Subcutaneous abdominal adipose tissue (tissue), 5 donors: ENCODE data around the gene FLOT2.
"Not testable (repeated sequence)": the region's sequence is repeated elsewhere in the genome, so short reads cannot be mapped to it uniquely, and the experiment has no call there.

Experiments
- H3K27ac ChIP-seq: one replicate; pipeline ENCODE4 v1.7.0; 2013; ENCODE audit warnings: low read depth, mild to moderate bottlenecking, inconsistent platforms, low read length, moderate library complexity
- H3K27me3 ChIP-seq, 5 donors: one replicate each; pipeline ENCODE4 v1.7.0; 2013; ENCODE audit warnings: low read length in 5 of 5, inconsistent platforms in 1 of 5; ENCODE audit not compliant: control insufficient read depth in 5 of 5, insufficient read depth in 4 of 5
- H3K36me3 ChIP-seq, 5 donors: one replicate each; pipeline ENCODE4 v1.7.0; 2013; ENCODE audit warnings: low read length in 5 of 5; ENCODE audit not compliant: control insufficient read depth in 5 of 5, insufficient read depth in 5 of 5
- H3K4me1 ChIP-seq, 5 donors: one replicate each; pipeline ENCODE4 v1.7.0; 2013; ENCODE audit warnings: low read length in 5 of 5, mild to moderate bottlenecking in 3 of 5, moderate library complexity in 1 of 5; ENCODE audit not compliant: control insufficient read depth in 5 of 5, insufficient read depth in 5 of 5
- H3K4me3 ChIP-seq, 5 donors: one replicate each; pipeline ENCODE4 v1.7.0; 2013; ENCODE audit warnings: low read length in 5 of 5, low read depth in 1 of 5
- H3K9ac ChIP-seq, 5 donors: one replicate each; pipeline ENCODE4 v1.7.0; 2013; ENCODE audit warnings: low read length in 5 of 5, mild to moderate bottlenecking in 4 of 5, moderate library complexity in 3 of 5
- H3K9me3 ChIP-seq, 5 donors: one replicate each; pipeline ENCODE4 v1.7.0; 2013; ENCODE audit warnings: low read length in 5 of 5; ENCODE audit not compliant: control insufficient read depth in 5 of 5
- donor health status: healthy.
- donor health status: healthy.
- donor health status: healthy.
- donor health status: healthy.
- donor health status: healthy.

Gene FLOT2

DNA sequence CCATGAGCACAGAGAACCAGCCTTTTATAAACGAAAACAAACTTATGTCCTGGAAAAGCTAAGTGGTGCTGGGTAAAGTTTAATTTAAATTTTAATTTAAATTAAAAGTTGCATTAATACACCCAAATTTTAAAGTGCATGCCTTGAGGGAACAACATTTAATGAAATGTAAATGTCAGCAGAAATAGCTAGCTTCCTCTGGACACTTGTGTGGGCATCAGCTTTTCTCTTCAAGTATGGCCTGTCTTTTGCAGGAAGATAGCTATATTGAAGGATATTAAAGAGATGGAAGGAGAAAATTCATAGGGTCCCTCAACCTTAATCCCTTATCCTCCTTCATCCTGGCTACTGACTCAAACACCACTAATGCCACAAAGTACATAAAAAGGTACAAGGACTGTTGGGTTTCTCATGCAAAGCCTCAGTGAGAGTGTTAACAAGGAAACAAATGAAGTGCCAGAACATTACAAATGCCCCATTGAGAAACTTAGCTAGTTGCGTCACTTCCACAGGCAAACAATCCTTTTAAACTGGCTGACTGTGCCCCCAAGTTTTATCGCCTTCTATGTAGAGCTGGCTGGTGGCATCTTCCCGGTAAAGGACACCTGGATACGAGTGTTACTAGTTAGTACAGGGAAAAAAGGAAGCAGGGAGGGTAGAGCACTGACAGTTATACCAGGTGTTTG is 39.7 kb upstream of the FLOT2 start:
- Histone ChIP-seq H3K4me1 (peaks cover 4 to 54% (median 46%) of the 10 kb centered on the region in 5 donors), H3K27ac (peak overlapping the region; percentile 4), H3K27me3 (no peaks in the 10 kb centered on the region), H3K36me3 (peaks cover 0 to 3% (median 0%) of the 10 kb centered on the region in 5 donors), H3K9me3 (no peaks in the 10 kb centered on the region), H3K4me3 (no peak overlapping the region), H3K9ac (no peak overlapping the region)

DNA sequence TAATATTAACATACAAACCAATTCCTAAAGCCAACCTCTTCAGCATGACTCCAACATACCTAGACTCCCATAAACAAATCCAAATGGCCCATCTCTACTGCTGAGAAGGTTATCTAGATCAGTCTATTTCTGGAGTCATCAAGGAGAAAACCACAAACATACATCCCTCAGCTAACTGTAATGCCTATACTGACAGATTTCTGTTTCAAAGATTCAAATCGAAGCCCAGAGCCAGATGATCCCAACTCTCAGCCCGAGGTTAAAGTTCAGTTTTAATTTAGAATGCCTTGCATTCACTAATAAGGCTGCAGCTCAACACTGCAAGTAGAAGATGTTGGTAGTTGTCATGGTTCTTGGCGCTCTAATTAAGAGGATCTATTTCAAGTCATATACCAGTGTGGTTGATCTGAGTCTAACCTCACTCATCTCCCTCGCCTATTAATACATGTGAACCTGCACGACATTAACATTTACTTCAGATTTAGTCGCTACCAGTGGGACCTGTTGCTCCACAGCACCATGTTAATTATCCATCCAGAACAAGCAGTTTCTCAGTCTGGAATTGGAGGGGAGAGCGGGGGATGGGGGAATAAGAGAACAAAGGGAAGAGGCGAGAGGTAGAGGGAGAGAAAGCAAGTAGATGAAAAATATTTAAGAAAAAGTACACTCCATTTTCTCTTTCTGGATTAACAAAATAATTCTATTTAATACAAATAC is 38.4 kb upstream of the FLOT2 start:
- no peak overlapping the region for H3K4me3 ChIP-seq
- H3K27ac ChIP-seq, result no peak overlapping the region
- H3K9me3 ChIP-seq, result no peaks in the 10 kb centered on the region
- peaks cover 4 to 49% (median 43%) of the 10 kb centered on the region in 5 donors for H3K4me1 ChIP-seq
- H3K9ac ChIP-seq, result peak overlapping the region in 1 of 5 donors; percentile 44
- H3K27me3 ChIP-seq, result no peaks in the 10 kb centered on the region
- H3K36me3 ChIP-seq, result peaks cover 0 to 3% (median 0%) of the 10 kb centered on the region in 5 donors

DNA sequence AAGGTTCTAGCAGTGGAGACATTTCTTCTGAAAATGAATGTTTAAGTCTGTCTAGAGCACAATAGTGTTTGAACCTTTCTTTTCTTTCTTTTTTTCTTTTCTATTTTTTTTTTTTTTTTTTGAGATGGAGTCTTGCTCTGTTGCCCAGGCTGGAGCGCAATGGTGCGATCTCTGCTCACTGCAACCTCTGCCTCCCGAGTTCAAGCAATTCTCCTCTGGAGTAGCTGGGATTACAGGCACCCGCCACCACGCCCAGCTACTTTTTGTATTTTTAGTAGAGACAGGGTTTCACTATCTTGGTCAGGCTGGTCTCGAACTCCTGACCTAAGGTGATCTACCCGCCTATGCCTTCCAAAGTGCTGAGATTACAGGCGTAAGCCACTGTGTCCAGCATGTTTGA is 37.0 kb upstream of the FLOT2 start:
- H3K9me3 ChIP-seq, H3K27me3 ChIP-seq, H3K4me3 ChIP-seq, H3K27ac ChIP-seq, H3K36me3 ChIP-seq: not testable (repeated sequence)
- peak overlapping the region in 1 of 5 donors; percentile 0 for H3K9ac ChIP-seq
- H3K4me1 ChIP-seq, result peaks cover 0 to 39% (median 32%) of the 10 kb centered on the region in 5 donors

DNA sequence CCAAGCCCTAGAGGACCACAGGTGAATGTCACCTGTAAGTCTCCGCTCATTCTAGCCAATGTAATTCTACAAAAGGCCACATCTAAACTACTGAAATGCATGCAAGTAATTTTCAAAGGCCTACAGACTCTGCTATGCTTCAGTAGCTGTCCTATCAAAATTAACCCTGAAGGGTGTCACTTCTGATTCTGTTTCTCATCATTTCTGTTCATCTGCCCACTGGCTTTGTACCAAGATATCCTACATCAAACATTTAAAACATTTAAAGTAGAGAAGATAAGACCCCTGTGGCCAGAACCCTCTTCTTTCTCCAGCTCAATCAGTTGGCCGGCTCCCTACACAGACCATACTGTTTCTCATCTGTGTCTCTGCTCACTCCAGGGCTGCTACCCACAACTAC is 32.3 kb upstream of the FLOT2 start:
- H3K9me3 ChIP-seq, result no peaks in the 10 kb centered on the region
- no peaks in the 10 kb centered on the region for H3K27me3 ChIP-seq
- H3K36me3 ChIP-seq, result peaks cover 0 to 12% (median 8%) of the 10 kb centered on the region in 5 donors
- no peak overlapping the region for H3K4me3 ChIP-seq
- peaks cover 0 to 22% (median 0%) of the 10 kb centered on the region in 5 donors for H3K4me1 ChIP-seq
- peak overlapping the region in 1 of 5 donors; percentile 16 for H3K9ac ChIP-seq
- no peak overlapping the region for H3K27ac ChIP-seq

DNA sequence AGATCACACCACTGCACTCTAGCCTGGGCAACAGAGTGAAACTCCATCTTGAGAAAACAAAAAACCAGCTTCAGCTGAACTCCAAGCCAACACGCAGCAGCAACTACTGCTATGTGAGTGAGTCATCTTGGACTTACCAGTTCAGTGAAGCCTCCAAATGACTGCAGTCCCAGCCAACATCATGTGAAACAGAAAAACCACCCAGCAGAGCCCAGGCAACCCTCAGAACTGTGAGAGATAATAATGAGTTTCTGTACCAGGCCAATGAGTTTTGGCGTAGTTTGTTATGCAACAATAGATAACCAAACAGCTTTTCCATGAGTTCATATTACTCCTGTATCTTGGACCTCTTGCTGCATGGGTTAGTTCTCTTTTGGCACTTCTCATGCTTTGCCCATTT is 30.5 kb upstream of the FLOT2 start:
- H3K27me3 ChIP-seq, result no peaks in the 10 kb centered on the region
- no peak overlapping the region for H3K27ac ChIP-seq
- H3K9ac ChIP-seq, result no peak overlapping the region
- H3K9me3 ChIP-seq, result no peaks in the 10 kb centered on the region
- peaks cover 0 to 22% (median 0%) of the 10 kb centered on the region in 5 donors for H3K4me1 ChIP-seq
- H3K36me3 ChIP-seq, result peaks cover 0 to 21% (median 16%) of the 10 kb centered on the region in 5 donors
- H3K4me3 ChIP-seq, result no peak overlapping the region

DNA sequence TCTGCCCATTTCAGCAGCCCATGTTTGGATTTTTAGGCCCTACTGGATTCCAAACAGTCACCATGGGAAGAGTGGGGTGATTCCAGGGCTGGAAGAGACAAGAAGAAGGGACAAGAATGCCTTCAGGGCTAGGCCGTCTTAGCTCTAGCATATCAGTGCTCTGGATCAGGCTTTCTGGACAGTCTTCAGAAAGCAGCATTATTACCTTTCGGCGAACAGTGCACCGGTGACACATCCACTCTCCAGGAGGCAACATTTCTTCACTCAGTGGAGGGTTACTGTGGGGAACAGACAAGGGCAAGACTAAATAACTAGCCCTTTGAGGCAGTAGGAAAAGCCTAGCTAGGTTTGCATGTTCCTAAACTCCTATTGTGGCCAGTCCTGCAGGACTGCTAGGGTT is 29.3 kb upstream of the FLOT2 start:
- Histone ChIP-seq H3K27me3 (no peaks in the 10 kb centered on the region), H3K36me3 (peaks cover 0 to 27% (median 24%) of the 10 kb centered on the region in 5 donors), H3K4me1 (peaks cover 0 to 22% (median 0%) of the 10 kb centered on the region in 5 donors), H3K4me3 (no peak overlapping the region), H3K9me3 (no peaks in the 10 kb centered on the region), H3K27ac (no peak overlapping the region), H3K9ac (no peak overlapping the region)

DNA sequence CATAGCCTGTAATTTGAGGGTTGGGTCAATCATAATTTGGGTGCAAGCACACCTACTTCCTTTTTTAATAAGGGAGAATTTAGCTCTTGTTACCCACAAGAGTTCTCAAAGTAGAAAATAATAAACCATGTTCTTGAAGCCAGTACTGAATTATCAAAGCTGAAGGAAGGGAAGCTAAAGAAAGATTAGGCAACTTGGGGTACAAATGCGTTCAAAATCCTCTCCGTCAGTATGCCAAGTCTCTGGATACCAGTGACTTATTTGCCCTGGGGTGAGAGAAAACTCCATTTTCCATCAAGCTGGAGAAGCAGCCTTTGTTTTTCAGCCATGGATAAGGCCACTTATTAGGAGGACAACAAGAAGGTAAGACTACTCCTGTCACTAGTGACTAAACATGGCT is 28.8 kb upstream of the FLOT2 start:
- no peaks in the 10 kb centered on the region for H3K27me3 ChIP-seq
- H3K36me3 ChIP-seq, result peaks cover 3 to 31% (median 28%) of the 10 kb centered on the region in 5 donors
- H3K4me3 ChIP-seq, result no peak overlapping the region
- no peak overlapping the region for H3K27ac ChIP-seq
- no peaks in the 10 kb centered on the region for H3K9me3 ChIP-seq
- H3K4me1 ChIP-seq, result peaks cover 0 to 22% (median 0%) of the 10 kb centered on the region in 5 donors
- no peak overlapping the region for H3K9ac ChIP-seq

DNA sequence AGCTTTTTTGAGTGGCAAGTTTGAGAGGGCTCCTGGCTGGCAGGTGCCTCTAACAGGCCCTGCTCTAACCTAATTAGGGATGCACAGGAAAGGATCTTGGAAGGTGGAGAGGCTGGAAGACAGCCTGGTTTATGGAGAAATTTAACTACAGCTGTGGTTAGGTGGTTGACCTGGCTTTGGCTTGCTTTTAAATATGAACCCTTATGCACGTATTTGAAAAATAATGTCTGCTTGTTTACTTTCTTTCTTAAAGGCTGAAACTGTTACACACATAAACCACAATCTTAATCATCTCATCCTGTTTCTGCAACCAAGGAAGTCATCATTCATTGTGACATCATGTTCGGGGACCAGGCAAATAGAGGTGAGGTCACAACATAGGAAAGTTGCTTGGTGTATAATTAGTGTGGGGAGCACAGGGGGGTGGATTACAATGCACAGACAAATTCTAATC is 28.4 kb upstream of the FLOT2 start:
- no peak overlapping the region for H3K27ac ChIP-seq
- no peaks in the 10 kb centered on the region for H3K9me3 ChIP-seq
- H3K27me3 ChIP-seq, result no peaks in the 10 kb centered on the region
- H3K4me1 ChIP-seq, result peaks cover 0 to 22% (median 0%) of the 10 kb centered on the region in 5 donors
- H3K36me3 ChIP-seq, result peaks cover 4 to 36% (median 33%) of the 10 kb centered on the region in 5 donors
- no peak overlapping the region for H3K4me3 ChIP-seq
- peak overlapping the region in 1 of 5 donors; percentile 18 for H3K9ac ChIP-seq

DNA sequence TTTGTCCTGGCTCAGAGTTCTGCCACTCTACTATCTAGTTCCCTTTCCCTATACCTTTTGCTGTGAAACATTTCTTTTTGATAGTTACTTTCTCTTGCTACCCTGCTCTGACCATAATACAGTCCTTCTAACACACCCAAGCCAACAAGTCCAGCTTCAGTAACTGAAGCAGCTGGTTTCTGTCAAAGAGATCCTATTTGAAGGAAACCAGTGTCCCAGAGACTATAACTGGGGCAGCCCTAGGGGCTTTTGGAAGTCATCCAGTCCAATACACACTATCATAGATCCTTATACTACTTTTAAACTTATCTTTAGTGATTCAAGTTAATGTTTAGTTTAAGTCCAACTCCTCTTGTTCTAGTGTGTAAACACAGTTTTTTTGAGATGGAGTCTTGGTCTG is 22.7 kb upstream of the FLOT2 start:
- H3K4me3 ChIP-seq, result no peak overlapping the region
- H3K27me3 ChIP-seq, result no peaks in the 10 kb centered on the region
- H3K9me3 ChIP-seq, result no peaks in the 10 kb centered on the region
- peaks cover 33 to 82% (median 73%) of the 10 kb centered on the region in 5 donors for H3K36me3 ChIP-seq
- peaks cover 0 to 11% (median 7%) of the 10 kb centered on the region in 5 donors for H3K4me1 ChIP-seq
- H3K9ac ChIP-seq, result no peak overlapping the region
- no peak overlapping the region for H3K27ac ChIP-seq

DNA sequence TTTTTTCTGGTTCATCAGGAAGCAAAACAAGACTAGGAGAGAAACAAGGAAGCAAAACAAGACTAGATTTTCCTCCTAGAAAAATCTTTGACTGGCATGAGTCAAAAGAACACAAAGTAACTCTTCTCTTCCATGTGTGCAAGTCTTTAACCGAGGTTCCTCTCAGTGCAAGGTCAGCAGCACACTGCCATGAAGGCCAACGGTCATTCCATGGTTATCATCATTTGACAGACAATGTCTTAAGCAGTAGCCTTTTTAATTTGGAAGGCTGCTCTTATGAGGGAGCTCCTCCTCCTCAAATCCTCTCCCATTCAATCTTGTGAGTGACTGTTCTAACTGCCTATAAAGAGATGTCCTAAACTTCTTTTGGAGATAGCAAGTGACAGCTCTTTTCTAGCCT is 20.8 kb upstream of the FLOT2 start:
- no peak overlapping the region for H3K27ac ChIP-seq
- peaks cover 43 to 85% (median 78%) of the 10 kb centered on the region in 5 donors for H3K36me3 ChIP-seq
- H3K9ac ChIP-seq, result no peak overlapping the region
- H3K4me3 ChIP-seq, result no peak overlapping the region
- peaks cover 0 to 11% (median 7%) of the 10 kb centered on the region in 5 donors for H3K4me1 ChIP-seq
- H3K27me3 ChIP-seq, result no peaks in the 10 kb centered on the region
- H3K9me3 ChIP-seq, result no peaks in the 10 kb centered on the region
